ENCODE results near the gene HMX1.

Gene HMX1

GRCh38 chr4:8871417-8872401 lies at the start of gene HMX1:
TSS of gene HMX1 (minus strand) at chr4:8871839. CDS start at chr4:8871614, 225 bp downstream.
- no peak for DNase-seq (ENCODE audit: low read depth)

- DNase-seq (ENCODE audit: low read depth) = no peak
These were observed 49.3 kb upstream of the HMX1 start for GRCh38 chr4:8920969-8921368.

DNA sequence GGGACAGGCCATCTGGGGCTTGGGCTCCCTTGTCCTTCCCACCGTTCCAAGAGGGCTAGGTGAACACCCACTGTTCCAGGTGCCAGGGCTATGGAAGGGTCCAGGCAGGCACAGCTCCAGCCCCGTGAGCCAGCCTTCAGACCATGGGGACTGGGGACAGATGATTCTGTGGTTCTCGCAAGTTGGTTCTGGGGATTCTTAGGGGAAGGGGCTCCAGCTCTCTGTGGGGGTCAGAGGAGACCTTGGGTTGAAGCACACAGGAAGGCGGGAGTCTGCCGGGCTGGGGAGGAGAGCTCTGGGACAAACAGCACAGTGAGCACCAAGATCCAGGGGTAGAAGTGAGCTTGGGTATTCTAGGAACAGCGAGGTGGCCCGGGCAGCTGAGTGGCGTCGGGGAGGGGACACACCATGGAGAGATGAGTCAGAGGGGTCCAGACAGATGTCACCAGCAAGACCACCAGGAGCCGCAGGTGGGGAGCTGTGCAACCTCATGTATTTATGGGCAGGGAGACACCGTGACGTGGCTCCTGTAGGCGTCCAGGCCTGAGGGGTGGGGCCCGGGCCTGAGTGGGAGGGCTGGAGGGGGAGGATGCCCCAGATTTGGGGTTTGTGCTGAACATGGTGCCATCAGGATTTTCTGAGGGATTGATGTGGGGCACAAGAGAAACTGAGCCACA lies 48.8 kb upstream of the HMX1 start:
- DNase-seq (ENCODE audit: low read depth) = no peak

DNA sequence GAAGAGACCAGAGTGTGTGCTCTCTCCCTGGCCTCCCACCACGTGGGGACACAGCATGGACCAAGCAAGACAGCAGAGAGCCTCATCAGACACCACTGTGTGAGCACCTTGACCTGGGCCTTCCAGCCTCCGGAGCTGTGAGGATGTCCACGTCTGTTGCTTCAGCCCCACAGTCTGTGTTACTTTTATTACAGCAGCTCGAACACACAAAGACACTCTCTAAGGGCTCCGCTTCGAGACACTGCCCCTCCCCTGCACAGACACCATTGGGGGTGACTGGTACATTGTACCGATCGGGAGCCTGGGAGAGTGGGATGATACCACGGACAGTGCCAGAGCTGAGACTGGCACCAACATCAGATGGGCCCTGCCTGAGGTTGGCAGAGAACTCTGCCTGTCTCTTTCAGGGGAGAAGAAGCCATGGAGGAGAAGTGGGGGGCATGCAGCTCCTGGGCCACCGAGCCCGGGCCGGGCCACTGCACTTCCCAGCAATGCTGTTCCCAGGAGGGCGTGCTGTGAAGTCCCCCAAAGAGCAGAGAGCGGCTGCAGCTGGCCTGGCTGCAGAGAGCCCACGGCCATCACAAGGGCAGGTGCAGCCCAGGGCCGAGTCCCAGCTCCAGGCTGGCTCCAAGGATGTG lies 48.1 kb upstream of the HMX1 start:
- DNase-seq (ENCODE audit: low read depth) = no peak

- no peak for DNase-seq (ENCODE audit: low read depth)
These were observed 46.5 kb upstream of the HMX1 start for GRCh38 chr4:8917868-8918783.

DNA sequence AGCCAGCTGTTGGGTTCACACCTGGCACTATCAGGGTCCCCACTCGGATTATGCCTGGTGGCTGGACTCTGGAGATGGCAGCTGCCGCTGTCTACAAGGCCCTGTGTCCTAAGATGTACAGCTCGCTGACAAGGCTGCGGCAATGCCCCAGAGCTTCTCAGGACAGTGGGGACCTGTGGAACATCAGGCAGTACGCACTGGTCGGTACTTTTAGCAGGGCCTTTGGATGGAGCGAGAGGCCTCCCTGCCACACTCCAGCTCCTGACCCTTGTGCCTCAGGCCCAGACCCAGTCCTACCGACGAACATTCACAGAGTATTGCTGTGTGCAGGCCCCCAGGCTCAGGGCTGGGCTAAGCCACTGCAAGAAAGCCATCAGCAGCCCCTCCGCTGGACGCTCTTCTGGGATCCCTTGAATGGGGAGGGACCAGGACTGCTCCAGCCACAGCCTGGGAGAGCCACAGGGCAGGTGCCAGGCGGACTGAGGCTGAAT lies 45.7 kb upstream of the HMX1 start:
- DNase-seq (ENCODE audit: low read depth) = no peak

DNA sequence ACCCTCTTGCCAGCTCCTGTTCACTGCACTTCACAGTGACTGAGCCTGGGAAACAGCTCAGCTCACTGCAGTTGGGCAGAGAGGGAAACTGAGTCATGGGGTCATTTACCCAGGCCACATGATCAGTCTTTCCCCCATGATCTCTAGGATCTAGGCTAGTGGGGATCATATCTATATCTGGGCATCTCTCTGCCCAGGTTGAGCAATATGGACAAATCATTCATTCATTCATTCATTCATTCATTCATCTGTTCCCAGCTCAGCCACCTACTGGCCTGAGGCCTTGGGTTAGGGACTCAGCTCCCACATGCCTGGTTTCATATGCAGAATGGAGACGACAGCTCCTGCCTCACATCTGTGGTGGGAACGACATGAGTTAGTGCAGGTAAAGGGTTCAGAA lies 45.3 kb upstream of the HMX1 start:
- no peak for DNase-seq (ENCODE audit: low read depth)

DNA sequence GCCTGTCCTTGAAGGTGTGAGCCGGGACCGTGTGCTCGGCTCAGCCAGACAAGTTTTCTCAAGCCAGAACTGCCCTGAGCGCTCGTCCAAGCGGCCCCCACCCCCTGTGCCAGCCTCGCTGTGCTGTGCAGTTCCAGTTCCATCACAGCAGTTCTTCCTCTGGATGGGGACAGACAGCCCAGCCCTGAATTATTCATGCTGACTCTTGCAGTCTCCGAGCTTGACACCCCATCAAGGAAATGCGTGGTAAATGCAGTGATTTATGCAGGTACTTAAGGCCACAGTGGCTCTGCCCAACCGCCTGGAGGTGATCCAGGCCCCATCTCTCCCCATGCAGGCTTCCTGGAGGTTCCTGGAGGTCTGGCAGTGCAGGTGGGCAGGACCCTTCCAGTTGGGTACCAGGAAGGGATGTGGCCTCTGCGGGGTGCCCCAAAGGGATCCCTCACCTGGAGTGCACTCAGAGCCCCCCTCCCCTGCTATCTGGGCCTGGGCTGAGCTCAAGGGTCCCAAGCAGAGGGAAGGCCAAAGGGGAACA lies 44.8 kb upstream of the HMX1 start:
- DNase-seq (ENCODE audit: low read depth) = no peak

GRCh38 chr4:8915201-8916200 lies 43.9 kb upstream of the HMX1 start:
- no peak for DNase-seq (ENCODE audit: low read depth)

- DNase-seq (ENCODE audit: low read depth) = no peak
These were observed 43.0 kb upstream of the HMX1 start for GRCh38 chr4:8914461-8915171.

DNA sequence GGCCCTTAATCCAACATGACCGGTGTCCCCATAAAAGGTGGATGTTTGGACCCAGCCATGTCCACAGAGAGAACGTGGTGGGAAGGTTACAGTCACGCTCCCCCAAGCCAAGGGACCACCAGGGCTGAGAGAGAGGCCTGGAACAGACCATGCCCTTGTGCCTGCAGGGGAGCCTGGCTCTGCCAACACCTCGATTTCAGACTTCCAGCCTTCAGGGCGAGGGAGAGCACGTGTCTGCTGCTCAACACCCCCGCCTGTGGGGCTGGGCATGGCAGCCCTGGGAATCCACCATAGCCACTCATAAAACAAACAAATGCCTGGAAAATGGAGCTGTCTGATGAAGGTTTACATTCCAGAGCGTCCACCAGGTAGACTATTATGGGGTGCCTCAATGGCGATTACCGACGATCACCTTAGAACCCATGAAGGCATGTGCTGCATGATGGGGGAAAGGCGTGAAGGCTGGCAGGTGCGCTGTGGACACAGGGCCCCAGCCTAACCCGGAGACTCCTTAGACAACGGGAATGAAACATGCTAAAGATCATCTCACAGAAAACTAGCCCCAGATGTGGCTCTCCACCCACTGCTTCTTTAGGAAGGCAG lies 42.3 kb upstream of the HMX1 start:
- no peak for DNase-seq (ENCODE audit: low read depth)

GRCh38 chr4:8913121-8913857 lies 41.6 kb upstream of the HMX1 start:
- no peak for DNase-seq (ENCODE audit: low read depth)

DNA sequence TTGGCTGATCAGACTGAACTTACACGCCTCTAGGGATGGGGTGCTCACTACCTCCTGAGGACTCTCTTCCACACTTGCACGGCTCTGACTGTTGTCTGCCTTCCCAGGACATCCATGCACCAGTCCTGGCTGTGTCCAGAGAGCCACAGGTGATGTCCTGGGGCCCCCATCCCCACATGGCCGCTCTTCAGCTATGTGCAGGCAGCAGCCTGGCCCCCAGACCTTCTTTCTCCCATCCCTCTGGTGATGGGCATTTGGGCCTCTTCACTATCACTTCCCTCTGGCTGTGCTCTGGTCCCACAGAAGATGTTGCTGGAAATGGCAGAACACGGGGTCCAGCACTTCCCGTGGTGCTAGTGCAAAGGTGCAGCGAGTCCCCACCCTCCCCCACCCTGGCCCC lies 40.9 kb upstream of the HMX1 start:
- no peak for DNase-seq (ENCODE audit: low read depth)

- no peak for DNase-seq (ENCODE audit: low read depth)
These were observed 40.4 kb upstream of the HMX1 start for GRCh38 chr4:8912089-8912455.

DNA sequence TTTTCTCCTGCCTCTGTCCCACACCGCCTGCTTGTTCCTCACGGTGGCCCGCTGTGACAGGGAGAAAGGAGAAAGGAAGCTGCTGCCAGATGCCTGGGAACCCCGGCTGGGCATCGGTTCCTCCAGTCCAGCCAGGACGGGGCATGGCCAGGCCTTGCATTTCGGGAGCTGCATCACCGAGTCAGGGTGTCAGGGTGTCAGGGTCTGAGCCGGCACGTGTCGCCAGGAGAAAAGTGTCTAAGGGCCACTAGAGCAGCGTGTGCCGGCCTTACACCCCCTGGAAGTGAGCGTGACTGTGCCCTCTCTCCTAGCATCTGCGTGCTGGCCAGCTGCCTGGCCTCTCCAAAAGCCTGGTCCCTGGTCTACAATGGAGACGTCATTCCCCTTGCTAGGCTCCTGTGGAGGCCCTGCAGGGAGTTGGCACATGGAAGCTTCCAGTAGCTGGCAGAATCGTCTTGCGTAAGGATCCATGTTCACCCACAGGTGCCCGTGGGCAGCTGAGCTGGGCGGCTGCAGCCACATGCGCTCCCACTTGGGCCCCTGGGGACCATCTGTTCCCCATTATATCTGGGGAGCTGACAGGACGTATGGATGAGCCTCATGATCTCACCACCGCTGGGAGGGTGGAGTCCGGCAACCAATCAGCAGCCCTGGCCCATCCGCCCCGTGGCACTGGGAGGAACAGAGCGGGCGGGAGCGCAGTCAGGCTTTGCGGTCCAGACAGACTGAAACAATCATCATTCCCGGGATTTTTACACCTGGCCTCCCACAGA lies 39.9 kb upstream of the HMX1 start:
- DNase-seq (ENCODE audit: low read depth) = no peak

- DNase-seq (ENCODE audit: low read depth) = no peak
These were observed 39.2 kb upstream of the HMX1 start for GRCh38 chr4:8910822-8911315.

- no peak for DNase-seq (ENCODE audit: low read depth)
These were observed 38.6 kb upstream of the HMX1 start for GRCh38 chr4:8910100-8910821.

Data from HS-27A (cell line).